IMR-90 (cell line): ENCODE results near the gene LYPD8.

Experiments used
- CEBPB ChIP-seq: IDR thresholded peaks from 2 replicates; pipeline ENCODE4 v1.6.1; 2012; ENCODE audit warnings: low read depth, low read length, improper control_type of control experiment
- MAFK ChIP-seq: IDR thresholded peaks from 2 replicates; pipeline ENCODE4 v1.6.1; 2012; ENCODE audit warnings: low read depth, low read length, improper control_type of control experiment
- POLR2A ChIP-seq: IDR thresholded peaks from 2 replicates; pipeline ENCODE4 v1.6.1; 2012; ENCODE audit warnings: mild to moderate bottlenecking, low read depth, low read length
- TF ChIP-seq, protein P1 (sequence below): conservative IDR thresholded peaks from 2 replicates; pipeline ENCODE4 v1.5.1; 2012; ENCODE audit warnings: mild to moderate bottlenecking, low read depth, low read length, improper control_type of control experiment

DNA sequence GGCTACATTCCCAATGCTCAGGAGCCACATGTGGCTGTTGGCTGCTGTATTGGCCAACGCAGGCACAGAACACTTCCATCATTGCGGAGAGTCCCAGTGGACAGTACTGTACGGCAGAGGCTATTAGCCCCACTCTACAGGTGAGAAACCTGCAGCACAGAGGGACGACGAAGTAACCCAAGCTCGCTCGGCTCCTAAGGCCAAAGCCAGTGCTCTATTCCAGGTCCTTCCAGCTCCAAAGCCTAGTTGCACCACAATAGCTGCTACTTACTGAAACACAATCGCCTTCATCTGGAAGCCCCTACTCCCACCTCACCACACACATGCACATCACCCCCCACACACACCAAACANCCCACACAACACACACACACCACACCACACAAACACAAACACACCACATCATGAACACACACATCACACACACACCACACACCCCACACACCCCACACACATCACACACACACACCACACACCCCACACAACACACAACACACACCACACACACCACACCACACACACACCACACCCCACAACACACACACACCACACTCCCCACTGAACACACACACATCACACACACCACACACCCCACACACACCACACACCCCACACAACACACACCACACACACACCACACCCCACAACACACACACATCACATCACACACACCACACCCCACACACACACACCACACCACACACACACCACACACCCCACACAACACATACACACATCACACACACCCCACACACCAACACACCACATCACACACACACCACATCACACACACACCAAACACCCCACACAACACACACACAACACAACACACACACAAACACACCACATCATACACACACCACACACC, 3.2 kb downstream of the LYPD8 start:
- TF ChIP-seq, protein P1, sequence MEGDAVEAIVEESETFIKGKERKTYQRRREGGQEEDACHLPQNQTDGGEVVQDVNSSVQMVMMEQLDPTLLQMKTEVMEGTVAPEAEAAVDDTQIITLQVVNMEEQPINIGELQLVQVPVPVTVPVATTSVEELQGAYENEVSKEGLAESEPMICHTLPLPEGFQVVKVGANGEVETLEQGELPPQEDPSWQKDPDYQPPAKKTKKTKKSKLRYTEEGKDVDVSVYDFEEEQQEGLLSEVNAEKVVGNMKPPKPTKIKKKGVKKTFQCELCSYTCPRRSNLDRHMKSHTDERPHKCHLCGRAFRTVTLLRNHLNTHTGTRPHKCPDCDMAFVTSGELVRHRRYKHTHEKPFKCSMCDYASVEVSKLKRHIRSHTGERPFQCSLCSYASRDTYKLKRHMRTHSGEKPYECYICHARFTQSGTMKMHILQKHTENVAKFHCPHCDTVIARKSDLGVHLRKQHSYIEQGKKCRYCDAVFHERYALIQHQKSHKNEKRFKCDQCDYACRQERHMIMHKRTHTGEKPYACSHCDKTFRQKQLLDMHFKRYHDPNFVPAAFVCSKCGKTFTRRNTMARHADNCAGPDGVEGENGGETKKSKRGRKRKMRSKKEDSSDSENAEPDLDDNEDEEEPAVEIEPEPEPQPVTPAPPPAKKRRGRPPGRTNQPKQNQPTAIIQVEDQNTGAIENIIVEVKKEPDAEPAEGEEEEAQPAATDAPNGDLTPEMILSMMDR, result no peak
- TF ChIP-seq POLR2A, result no peak
- TF ChIP-seq CEBPB, result no peak
- no peak for TF ChIP-seq MAFK
